M059J (cell line): ENCODE measurements around the gene F7. TPM values are rescaled to one million over a fixed set of nuclear protein-coding genes. Genes with fewer than 3 reads are reported as not detected.
"Not testable (repeated sequence)": the region's sequence is repeated elsewhere in the genome, so short reads cannot be mapped to it uniquely, and the experiment has no call there.

Source experiments
- DNase-seq: peaks from one replicate; pipeline ENCODE4 v3.0.0-alpha.2; 2012; ENCODE audit warnings: low read depth
- total RNA-seq: library from RNA; depleted of rRNA; stranded (reverse); fragments of >200 nt; shearing (Covaris generic); gene quantifications from 2 replicates; pipeline ENCODE4 v1.2.3, GENCODE V29; 2014

F7 gene
- total RNA-seq, 1 experiment from 2014 or later: not detected

GRCh38 chr13:113153810-113154748, 48.5 kb downstream of the F7 start:
- DNase-seq: peak; percentile 44

GRCh38 chr13:113155201-113155600, 49.6 kb downstream of the F7 start:
- no peak for DNase-seq

GRCh38 chr13:113155982-113156655, 50.5 kb downstream of the F7 start:
- DNase-seq: no peak

- DNase-seq: no peak
Measured at GRCh38 chr13:113157206-113157928, 51.8 kb downstream of the F7 start.

- DNase-seq: no peak
Measured at GRCh38 chr13:113157929-113158747, 52.5 kb downstream of the F7 start, which contains the start of gene PROZ. Gene PROZ, plus strand, starts transcription at chr13:113158648. Its CDS starts 13 bp downstream, at chr13:113158661.

DNA sequence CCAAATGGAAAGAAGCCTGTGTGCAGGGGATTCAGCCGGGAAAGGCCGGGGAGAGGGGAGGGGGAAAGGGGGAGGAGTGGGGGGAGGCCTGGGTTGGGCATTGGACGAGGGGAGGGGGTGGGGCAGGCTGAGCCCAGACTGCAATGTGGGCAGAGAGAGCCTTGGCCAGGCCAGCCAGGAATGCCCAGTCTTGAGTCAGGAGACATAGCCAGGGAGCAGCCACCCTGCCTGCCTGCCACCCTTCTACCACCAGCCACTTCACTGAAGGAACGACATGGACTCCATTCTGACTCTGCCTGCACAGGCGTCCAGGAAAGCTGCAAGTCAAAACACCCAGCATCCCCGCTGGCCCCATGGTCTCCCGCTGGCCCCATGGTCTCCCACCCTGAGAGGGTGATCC, 53.4 kb downstream of the F7 start:
- no peak for DNase-seq

DNA sequence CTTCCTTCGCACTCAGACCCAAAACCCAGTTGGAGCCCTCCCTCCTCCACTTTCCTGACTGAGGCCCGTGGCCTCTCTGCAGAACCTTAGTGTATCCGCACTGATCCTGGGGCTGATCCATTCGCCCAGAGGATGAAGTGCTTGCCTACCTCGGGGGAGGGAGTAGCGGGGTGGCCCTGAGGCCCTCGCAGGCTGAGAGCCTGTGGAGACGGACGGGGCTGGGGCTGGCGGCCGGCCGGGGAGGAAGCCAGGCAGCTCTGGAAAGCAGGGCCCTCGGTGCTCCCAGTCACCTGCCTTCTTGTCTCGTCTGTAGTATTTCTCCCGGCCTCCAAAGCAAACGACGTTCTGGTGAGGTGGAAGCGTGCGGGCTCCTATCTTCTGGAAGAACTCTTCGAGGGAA, 54.1 kb downstream of the F7 start:
- DNase-seq: no peak

DNA sequence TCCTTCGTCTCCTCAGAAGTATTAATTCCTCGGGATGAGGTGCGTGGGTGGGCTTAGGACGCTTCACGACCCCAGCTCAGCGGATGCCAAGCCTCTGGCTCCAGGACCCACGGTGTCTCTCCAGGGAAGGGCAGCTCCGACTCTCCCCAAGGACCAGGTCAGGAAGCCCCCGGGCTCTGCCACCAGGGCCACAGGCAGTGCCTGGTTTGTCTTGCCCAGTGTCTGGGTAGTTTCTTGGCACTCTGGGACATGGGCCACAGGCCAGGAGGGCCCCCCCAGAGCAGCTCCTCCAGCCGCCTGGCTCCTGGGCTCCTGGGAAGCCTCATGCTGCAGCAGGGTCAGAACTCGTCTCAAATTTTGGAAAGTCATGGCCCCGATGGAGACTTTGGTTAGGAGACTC, 55.4 kb downstream of the F7 start:
- no peak for DNase-seq

DNA sequence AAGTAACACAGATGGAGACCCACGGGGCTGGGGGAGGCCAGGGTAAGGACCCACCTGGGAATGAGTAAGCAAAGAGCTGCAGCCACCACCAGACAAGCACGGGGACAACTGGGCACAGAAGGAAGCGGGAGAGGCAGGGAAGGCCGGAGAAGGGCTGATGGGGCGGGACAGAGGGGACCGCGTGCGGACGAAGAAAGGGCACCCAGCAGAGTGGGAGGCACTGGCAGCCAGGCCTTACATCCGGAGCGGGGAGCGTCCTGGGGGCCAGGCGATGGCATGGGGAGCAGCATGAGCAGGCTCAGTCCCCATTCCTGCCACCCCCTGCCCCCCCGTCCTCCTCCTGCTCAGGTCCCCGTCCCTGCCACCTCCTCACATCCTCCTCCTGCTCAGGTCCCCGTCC, 55.8 kb downstream of the F7 start:
- no peak for DNase-seq

GRCh38 chr13:113161975-113162374, 56.4 kb downstream of the F7 start:
- not testable (repeated sequence) for DNase-seq

DNA sequence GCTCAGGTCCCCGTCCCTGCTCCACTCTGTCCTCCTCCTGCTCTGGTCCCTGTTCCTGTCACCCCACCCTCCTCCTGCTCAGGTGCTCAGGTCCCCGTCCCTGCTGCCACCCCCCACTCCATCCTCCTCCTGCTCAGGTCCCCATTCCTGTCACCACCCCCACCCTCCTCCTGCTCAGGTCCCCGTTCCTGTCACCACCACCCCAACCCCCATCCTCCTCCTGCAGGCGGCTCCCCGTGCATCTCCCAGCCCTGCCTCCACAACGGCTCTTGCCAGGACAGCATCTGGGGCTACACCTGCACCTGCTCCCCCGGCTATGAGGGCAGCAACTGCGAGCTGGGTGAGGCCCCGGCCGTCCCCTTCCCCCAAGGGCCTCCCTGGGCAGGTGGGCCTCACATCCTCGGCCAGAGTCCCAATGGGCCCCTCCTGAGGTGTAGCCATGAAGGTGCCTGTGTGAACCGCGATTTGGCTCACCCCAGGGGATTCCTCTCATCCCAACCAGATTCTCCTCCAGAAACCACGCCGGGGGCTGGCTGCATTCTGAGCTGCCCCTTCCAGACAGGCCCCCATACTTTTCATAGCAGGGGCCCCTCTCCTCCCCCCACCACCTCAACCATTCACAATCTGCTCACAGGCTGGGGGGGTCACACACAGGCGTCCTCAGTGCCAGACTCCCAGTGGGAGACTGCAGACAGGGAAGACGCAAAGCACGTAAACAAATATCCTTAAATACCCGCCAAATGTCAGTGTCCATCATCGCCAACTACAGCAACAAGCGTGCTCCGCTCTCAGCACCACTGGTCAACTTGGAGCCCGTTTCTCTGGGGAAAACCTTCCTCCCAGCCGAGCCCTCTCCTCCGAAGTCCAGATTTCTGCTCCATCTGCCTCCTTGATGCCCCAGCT, 57.4 kb downstream of the F7 start:
- no peak for DNase-seq

- DNase-seq: no peak
Measured at GRCh38 chr13:113164492-113164891, 58.9 kb downstream of the F7 start.

DNA sequence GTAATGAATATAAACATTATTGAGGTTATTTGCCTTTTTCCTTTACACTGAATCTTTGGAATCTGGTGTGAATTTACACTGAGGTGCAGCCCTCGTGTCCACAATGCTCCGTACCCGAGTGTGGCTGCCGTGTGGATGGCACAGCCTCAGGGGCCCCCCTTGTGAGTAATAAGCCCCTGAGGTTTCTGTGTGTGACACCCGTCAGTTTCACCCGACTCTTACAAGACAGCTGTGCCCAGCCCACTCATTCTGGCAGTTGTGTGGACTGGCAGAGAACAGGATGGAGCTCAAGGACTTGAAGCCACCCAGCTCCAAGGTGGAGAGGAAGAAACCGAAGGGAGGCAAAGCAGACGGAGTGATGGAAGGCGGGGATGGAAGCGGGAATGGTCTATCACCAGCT, 60.7 kb downstream of the F7 start:
- no peak for DNase-seq

DNA sequence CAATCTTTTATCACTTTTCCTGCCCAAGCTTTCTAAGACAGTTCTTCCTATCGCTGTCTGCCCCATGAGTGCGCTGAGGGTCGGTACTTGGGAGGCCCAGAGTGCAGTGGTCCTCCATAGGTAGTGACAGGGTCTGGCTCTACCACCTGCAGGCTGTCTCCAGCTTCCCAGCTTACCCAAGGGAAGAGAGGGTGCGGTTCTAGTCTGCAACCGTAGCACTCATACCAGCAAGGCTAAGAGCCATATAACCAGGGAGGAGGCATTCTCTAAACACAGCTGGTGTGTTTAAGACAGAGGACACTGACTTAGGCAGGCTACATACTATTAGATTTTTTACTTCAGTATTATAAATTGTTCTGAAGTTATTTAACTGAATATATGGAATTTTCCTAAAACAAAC, 61.1 kb downstream of the F7 start:
- DNase-seq: no peak

GRCh38 chr13:113167155-113167554, 61.6 kb downstream of the F7 start:
- no peak for DNase-seq

- no peak for DNase-seq
Measured at GRCh38 chr13:113167575-113167974, 62.0 kb downstream of the F7 start.

DNA sequence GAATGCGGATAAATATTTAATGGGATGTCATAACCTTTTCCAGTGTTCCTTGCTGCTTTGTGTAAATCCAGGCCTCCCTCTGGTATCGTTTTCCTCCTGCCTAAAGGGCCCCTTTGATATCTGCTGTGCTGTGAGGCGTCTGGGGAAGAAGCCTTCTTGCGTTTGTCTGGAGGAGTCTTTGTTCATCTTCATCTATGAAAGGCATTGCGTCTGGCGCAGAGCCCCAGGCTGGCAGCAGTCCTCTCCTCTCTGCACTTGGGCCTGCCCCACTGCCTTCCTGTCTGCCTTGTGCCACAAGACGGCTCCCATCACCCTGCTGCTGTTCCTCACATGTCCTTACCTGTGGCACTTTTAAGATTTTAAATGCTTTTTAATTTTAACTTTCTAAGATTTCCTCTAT, 62.6 kb downstream of the F7 start:
- DNase-seq: no peak

DNA sequence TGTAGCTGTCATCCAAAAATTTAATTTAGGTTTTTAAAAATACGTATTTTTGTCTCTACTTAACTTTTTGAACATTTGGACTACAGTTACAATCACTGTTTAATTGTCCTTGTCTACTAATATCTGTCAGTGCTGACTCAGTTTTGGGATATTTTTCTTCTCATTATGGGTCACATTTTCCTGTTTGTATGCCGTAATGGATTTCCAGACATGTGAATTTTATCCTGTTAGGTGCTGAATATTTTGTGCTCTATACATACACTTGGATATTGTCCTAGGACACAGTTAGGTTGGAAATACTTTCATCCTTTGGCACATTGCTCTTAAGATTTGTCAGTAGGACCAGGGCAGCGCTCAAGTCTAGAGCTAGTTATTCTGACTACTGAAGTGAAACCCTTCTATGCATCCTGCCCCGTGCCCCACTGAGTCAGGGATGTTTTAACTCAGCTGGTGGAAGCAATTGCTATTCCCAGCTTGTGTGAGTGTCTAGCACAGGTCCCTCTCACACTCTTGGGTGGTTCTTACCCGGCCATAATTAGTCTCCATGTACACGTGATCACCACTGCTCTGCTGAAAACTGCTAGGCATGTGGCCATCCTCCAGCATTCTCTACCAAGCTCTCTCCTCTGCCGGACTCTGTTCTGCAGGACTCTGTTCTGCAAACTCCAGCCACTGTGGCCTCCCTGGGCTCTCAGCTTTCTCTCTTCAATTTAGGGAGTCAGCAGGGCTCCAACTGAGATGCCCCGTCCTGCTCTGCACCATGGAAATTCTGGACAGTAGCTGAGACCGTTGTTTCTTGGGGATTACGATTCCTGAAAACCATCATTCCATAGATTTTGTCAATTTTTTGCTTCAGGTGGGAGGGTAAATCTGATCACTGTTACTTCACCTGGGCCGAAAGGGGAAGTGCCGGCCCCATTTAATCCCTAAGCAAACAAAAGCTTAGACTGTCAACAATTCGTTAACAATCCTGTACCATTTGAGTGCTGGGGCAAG, 64.0 kb downstream of the F7 start:
- DNase-seq: no peak
